Measurements from ENCODE around the gene PODXL2.

GRCh38 chr3:127674101-127674721 lies 45.2 kb downstream of the PODXL2 start:
- TF ChIP-seq REST (IDR thresholded peaks at IDR 0.05; ENCODE audit: unreplicated experiment) (no peak), CTCF (conservative IDR thresholded peaks at IDR 0.05; ENCODE audit: low read depth in 2 of 2) (peak in 1 of 2 experiments; percentile 22; a peak in 1 of 4 replicates), EZH2 (IDR thresholded peaks at IDR 0.05; ENCODE audit: low read depth, unreplicated experiment) (no peak)
